SK-N-SH (cell line): ENCODE data around the gene FAM222A. TPM values are rescaled to one million over a fixed set of nuclear protein-coding genes. Genes with fewer than 3 reads are reported as not detected.

ENCODE experiments used
- CTCF ChIA-PET: fragments of 300-600, 350-600 bp; formaldehyde crosslinking; extraction: SDS; loops from one replicate; lab custom pipeline; 2021; lab: Yijun Ruan, JAX
- POLR2A ChIA-PET: fragments of 350-600 bp; sonication (Branson Sonifier 250); formaldehyde crosslinking; extraction: SDS; loops from one replicate; lab custom pipeline; 2020; ENCODE audit warnings: antibody characterized with exemption, inconsistent platforms; lab: Yijun Ruan, JAX
- DNase-seq: peaks from one replicate; pipeline ENCODE4 v3.0.0; 2012
- H2AFZ ChIP-seq: fragments of 200-600 bp; sonication (generic); 2 replicates; pipeline ENCODE4 v1.8.1; 2016; ENCODE audit warnings: antibody characterized with exemption, mild to moderate bottlenecking, low read depth
- H3F3A ChIP-seq: fragments of 200-600 bp; sonication (generic); replicated peaks from 2 replicates; pipeline ENCODE3; 2016; ENCODE audit warnings: antibody characterized with exemption, mild to moderate bottlenecking; ENCODE audit not compliant: insufficient read depth
- H3K27ac ChIP-seq, 2 experiments: fragments of 200-500 bp in 1 of 2; fragments of 200-600 bp in 1 of 2; sonication (Bioruptor generic) in 1 of 2; sonication (generic), shearing (Covaris generic) in 1 of 2; 2 replicates each; pipeline versions ENCODE4 v1.5.1 to v1.6.1; 2014 to 2016; ENCODE audit warnings: low read depth in 2 of 2, inconsistent platforms in 1 of 2, low read length in 1 of 2, mild to moderate bottlenecking in 1 of 2, mixed read lengths in 1 of 2
- H3K27me3 ChIP-seq: fragments of 200-600 bp; sonication (generic), shearing (Covaris generic); 2 replicates; pipeline ENCODE4 v1.6.1; 2016; ENCODE audit warnings: mixed run types; ENCODE audit not compliant: insufficient read depth
- H3K36me3 ChIP-seq, 2 experiments: fragments of 200-500 bp in 1 of 2; fragments of 200-600 bp in 1 of 2; sonication (Bioruptor generic) in 1 of 2; sonication (generic) in 1 of 2; replicated peaks in 1 of 2; 2 replicates each; pipeline versions ENCODE3 to v1.5.1; 2014 to 2016; ENCODE audit warnings: low read length in 1 of 2, mild to moderate bottlenecking in 1 of 2; ENCODE audit not compliant: insufficient read depth in 2 of 2, control insufficient read depth in 1 of 2
- H3K4me1 ChIP-seq, 2 experiments: fragments of 200-500 bp in 1 of 2; fragments of 200-600 bp in 1 of 2; sonication (Bioruptor generic) in 1 of 2; sonication (generic), shearing (Covaris generic) in 1 of 2; 2 replicates each; pipeline versions ENCODE4 v1.5.1 to v1.6.1; 2014 to 2016; ENCODE audit warnings: low read depth in 1 of 2, low read length in 1 of 2, mixed run types in 1 of 2; ENCODE audit not compliant: insufficient read depth in 2 of 2, control insufficient read depth in 1 of 2
- H3K4me2 ChIP-seq: fragments of 200-600 bp; sonication (generic), shearing (Covaris generic); 2 replicates; pipeline ENCODE4 v1.6.1; 2017; ENCODE audit warnings: mixed run types
- H3K4me3 ChIP-seq, 2 experiments: fragments of 200-500 bp in 1 of 2; fragments of 200-600 bp in 1 of 2; sonication (Bioruptor generic) in 1 of 2; sonication (generic), shearing (Covaris generic) in 1 of 2; 2 replicates each; pipeline versions ENCODE4 v1.5.1 to v1.8.1; 2014 to 2016; ENCODE audit warnings: low read depth in 2 of 2, inconsistent platforms in 1 of 2, low read length in 1 of 2, mild to moderate bottlenecking in 1 of 2, mixed read lengths in 1 of 2, moderate library complexity in 1 of 2
- H3K79me2 ChIP-seq: fragments of 200-600 bp; sonication (generic); 2 replicates; pipeline ENCODE4 v1.8.1; 2017; ENCODE audit warnings: mild to moderate bottlenecking; ENCODE audit not compliant: insufficient read depth
- H3K9ac ChIP-seq: fragments of 200-600 bp; sonication (generic); 2 replicates; pipeline ENCODE4 v1.6.1; 2017; ENCODE audit warnings: mixed run types
- H3K9me2 ChIP-seq: fragments of 200-600 bp; sonication (generic); 2 replicates; pipeline ENCODE4 v1.6.1; 2017; ENCODE audit warnings: mixed run types
- H3K9me3 ChIP-seq: fragments of 200-600 bp; sonication (generic); 2 replicates; pipeline ENCODE4 v1.6.1; 2017; ENCODE audit warnings: mixed run types, mild to moderate bottlenecking, moderate library complexity
- H4K20me1 ChIP-seq: fragments of 200-600 bp; sonication (generic); 2 replicates; pipeline ENCODE4 v1.6.1; 2017; ENCODE audit warnings: mild to moderate bottlenecking, mixed run types; ENCODE audit not compliant: insufficient read depth
- CHD2 ChIP-seq: fragments of 150-350 bp; IDR thresholded peaks from 2 replicates; pipeline ENCODE4 v1.6.1; 2018; ENCODE audit warnings: low read length; ENCODE audit not compliant: partially characterized antibody
- EP300 ChIP-seq, 2 experiments: IDR thresholded peaks; 2 replicates each; pipeline versions ENCODE4 v1.4.0 to v1.6.1; 2012; ENCODE audit warnings: borderline replicate concordance in 1 of 2, low read depth in 1 of 2, low read length in 1 of 2
- GATA2 ChIP-seq: sonication (generic); formaldehyde crosslinking; IDR thresholded peaks from 2 replicates; pipeline ENCODE4 v1.5.0; 2020; ENCODE audit warnings: mild to moderate bottlenecking, missing genetic modification reagents
- MAX ChIP-seq: IDR thresholded peaks from 2 replicates; pipeline ENCODE4 v1.4.0; 2012; ENCODE audit warnings: low read depth
- MXI1 ChIP-seq: IDR thresholded peaks from 2 replicates; pipeline ENCODE4 v1.6.1; 2012; ENCODE audit warnings: mild to moderate bottlenecking, low read depth, low read length, improper control_type of control experiment
- NFIC ChIP-seq: IDR thresholded peaks from 2 replicates; pipeline ENCODE4 v1.4.0; 2012; ENCODE audit warnings: borderline replicate concordance
- PBX3 ChIP-seq: IDR thresholded peaks from 2 replicates; pipeline ENCODE4; 2012
- POLR2AphosphoS5 ChIP-seq: IDR thresholded peaks from 2 replicates; pipeline ENCODE4 v1.6.1; 2012; ENCODE audit warnings: low read depth, low read length
- RCOR1 ChIP-seq: fragments of 150-350 bp; IDR thresholded peaks from 2 replicates; pipeline ENCODE4 v1.6.1; 2017; ENCODE audit warnings: antibody characterized with exemption, low read length
- REST ChIP-seq: IDR thresholded peaks from 2 replicates; pipeline ENCODE4 v1.6.1; 2012; ENCODE audit warnings: mild to moderate bottlenecking, low read depth, low read length, moderate library complexity
- RXRA ChIP-seq: IDR thresholded peaks from 2 replicates; pipeline ENCODE4 v1.4.0; 2012; ENCODE audit warnings: low read depth, mild to moderate bottlenecking, borderline replicate concordance
- USF1 ChIP-seq: IDR thresholded peaks from 2 replicates; pipeline ENCODE4 v1.4.0; 2012; ENCODE audit warnings: low read depth, borderline replicate concordance
- YY1 ChIP-seq: IDR thresholded peaks from 2 replicates; pipeline ENCODE4 v1.4.0; 2012; ENCODE audit warnings: low read depth, mild to moderate bottlenecking
- WGBS: methylation state at CpG from one replicate; pipeline ENCODE4 v1.1.6; 2017; ENCODE audit warnings: low lambda C conversion rate; 5-methylcytosine and 5-hydroxymethylcytosine counted together
- polyA plus RNA-seq, 3 experiments: library from polyadenylated mRNA; depleted of rRNA; stranded (reverse); fragments of >200 nt; gene quantifications; 2 replicates each; pipeline ENCODE4 v1.2.3, GENCODE V29; 2012

Gene FAM222A
- polyA plus RNA-seq, 1 of the 3 experiments (the other 2 are of a cell fraction), result 1.6 TPM

- no peak overlapping the region for H3K9ac ChIP-seq
- no peaks in the 10 kb centered on the region for H3K9me2 ChIP-seq
- no peaks in the 10 kb centered on the region for H3K9me3 ChIP-seq
- H3K27ac ChIP-seq, result peak overlapping the region in 1 of 2 experiments; percentile 66; a peak in 2 of 4 replicates
- ChIA-PET POLR2A (interaction anchor here (0.7 to 1.5 kb wide), 4 partner anchors 12 to 83 kb away, joined by 3 to 4 read pairs (median 4); no protein-coding TSS in a partner anchor), CTCF (interaction anchor here (1.1 to 3.3 kb wide), 4 partner anchors 15 to 140 kb away, joined by 4 to 16 read pairs (median 8); no protein-coding TSS in a partner anchor)
- 0 out of 2 replicates have a peak, but pooled peaks cover 5% of the 10 kb centered on the region for H4K20me1 ChIP-seq
- no peaks in the 10 kb centered on the region for H3K79me2 ChIP-seq
- 44% methylated on average over 7 of the region's 7 CpGs for WGBS
- no peaks in the 10 kb centered on the region for H3K27me3 ChIP-seq
- no peak overlapping the region for H3K4me2 ChIP-seq
- H3F3A ChIP-seq, result no peaks in the 10 kb centered on the region
- peaks cover 0 to 84% of the 10 kb centered on the region in 2 experiments; a peak in 1 of 4 replicates for H3K4me1 ChIP-seq
- TF ChIP-seq PBX3, result no peak
- TF ChIP-seq CHD2, result peak; percentile 81
- TF ChIP-seq MXI1, result peak; percentile 48; the same call in 1 of the 2 replicates
- TF ChIP-seq USF1, result no peak
- no peak for TF ChIP-seq RXRA
- peak; percentile 89 for TF ChIP-seq GATA2 (CRISPR knock-in tag)
- no peak for TF ChIP-seq REST
- peak in 1 of 2 experiments; percentile 91; a peak in 2 of 4 replicates for TF ChIP-seq EP300 (IDR thresholded peaks at IDR 0.05; ENCODE audit: borderline replicate concordance in 1 of 2, low read depth in 1 of 2, low read length in 1 of 2)
- peak; percentile 93 for TF ChIP-seq RCOR1
- DNase-seq, result peak; percentile 71
- H3K4me3 ChIP-seq, result no peak overlapping the region
- no peak overlapping the region for H2AFZ ChIP-seq
- H3K36me3 ChIP-seq, result no peaks in the 10 kb centered on the region
These were observed 24.0 kb downstream of the FAM222A start for GRCh38 chr12:109737631-109738030.

GRCh38 chr12:109738209-109738608 lies 24.6 kb downstream of the FAM222A start:
- no peaks in the 10 kb centered on the region for H3K9me2 ChIP-seq
- 31% methylated on average over 4 of the region's 4 CpGs for WGBS
- no peak overlapping the region for H3K4me2 ChIP-seq
- no peaks in the 10 kb centered on the region for H3K9me3 ChIP-seq
- 0 out of 2 replicates have a peak, but pooled peaks cover 5% of the 10 kb centered on the region for H4K20me1 ChIP-seq
- no peaks in the 10 kb centered on the region for H3K36me3 ChIP-seq
- no peaks in the 10 kb centered on the region for H3K27me3 ChIP-seq
- TF ChIP-seq NFIC (no peak), EP300 (IDR thresholded peaks at IDR 0.05; ENCODE audit: borderline replicate concordance in 1 of 2, low read depth in 1 of 2, low read length in 1 of 2) (no peak), MAX (no peak), PBX3 (no peak), YY1 (no peak), POLR2AphosphoS5 (no peak), RXRA (no peak)
- TF ChIP-seq, all 33 proteins: peak for 0
- ChIA-PET POLR2A (interaction anchor here (0.7 to 1.5 kb wide), 4 partner anchors 13 to 84 kb away, joined by 3 to 4 read pairs (median 4); no protein-coding TSS in a partner anchor), CTCF (interaction anchor here (1.1 to 3.3 kb wide), 6 partner anchors 14 to 141 kb away, joined by 4 to 16 read pairs (median 10); partner anchors contain the start of gene FAM222A)
- H3K9ac ChIP-seq, result no peak overlapping the region
- peak; percentile 11 for DNase-seq
- H3K4me3 ChIP-seq, result no peak overlapping the region
- H3K27ac ChIP-seq, result peak overlapping the region in 1 of 2 experiments; percentile 66; a peak in 2 of 4 replicates
- no peak overlapping the region for H2AFZ ChIP-seq
- no peaks in the 10 kb centered on the region for H3K79me2 ChIP-seq
- no peaks in the 10 kb centered on the region for H3F3A ChIP-seq
- peaks cover 0 to 86% of the 10 kb centered on the region in 2 experiments; a peak in 1 of 4 replicates for H3K4me1 ChIP-seq
